HL-60 (cell line): ENCODE data around the gene ZMIZ1.

ENCODE experiments used
- SPI1 ChIP-seq: IDR thresholded peaks from 2 replicates; pipeline ENCODE4 v1.6.1; 2012; ENCODE audit warnings: low read depth, mild to moderate bottlenecking, borderline replicate concordance
- TF ChIP-seq, protein P1 (sequence below): IDR thresholded peaks from one replicate; pipeline ENCODE4 v1.5.1; 2011; ENCODE audit warnings: low read length, control low read depth, inconsistent platforms; ENCODE audit not compliant: insufficient read depth

DNA sequence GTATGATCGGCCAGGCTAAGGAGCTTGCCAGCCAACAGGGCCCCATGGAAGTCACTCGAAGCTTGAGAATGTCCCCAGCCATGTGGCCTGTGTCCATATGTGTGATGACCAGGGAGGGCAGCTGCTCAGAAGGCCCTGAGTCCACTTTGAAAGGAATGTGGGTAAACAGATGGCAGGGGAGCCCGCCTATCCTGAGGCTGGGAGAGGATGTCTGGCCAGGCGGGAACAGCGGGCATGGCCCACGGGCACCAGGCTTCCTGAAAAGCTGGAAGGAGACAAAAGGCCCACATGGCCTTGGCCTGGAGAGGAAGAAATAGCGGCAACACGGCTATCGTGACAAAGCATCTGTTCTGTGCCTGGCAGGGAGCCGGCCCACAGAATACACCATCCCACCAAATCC, 140.6 kb downstream of the ZMIZ1 start:
- TF ChIP-seq, protein P1, sequence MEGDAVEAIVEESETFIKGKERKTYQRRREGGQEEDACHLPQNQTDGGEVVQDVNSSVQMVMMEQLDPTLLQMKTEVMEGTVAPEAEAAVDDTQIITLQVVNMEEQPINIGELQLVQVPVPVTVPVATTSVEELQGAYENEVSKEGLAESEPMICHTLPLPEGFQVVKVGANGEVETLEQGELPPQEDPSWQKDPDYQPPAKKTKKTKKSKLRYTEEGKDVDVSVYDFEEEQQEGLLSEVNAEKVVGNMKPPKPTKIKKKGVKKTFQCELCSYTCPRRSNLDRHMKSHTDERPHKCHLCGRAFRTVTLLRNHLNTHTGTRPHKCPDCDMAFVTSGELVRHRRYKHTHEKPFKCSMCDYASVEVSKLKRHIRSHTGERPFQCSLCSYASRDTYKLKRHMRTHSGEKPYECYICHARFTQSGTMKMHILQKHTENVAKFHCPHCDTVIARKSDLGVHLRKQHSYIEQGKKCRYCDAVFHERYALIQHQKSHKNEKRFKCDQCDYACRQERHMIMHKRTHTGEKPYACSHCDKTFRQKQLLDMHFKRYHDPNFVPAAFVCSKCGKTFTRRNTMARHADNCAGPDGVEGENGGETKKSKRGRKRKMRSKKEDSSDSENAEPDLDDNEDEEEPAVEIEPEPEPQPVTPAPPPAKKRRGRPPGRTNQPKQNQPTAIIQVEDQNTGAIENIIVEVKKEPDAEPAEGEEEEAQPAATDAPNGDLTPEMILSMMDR, result no peak
- TF ChIP-seq SPI1, result no peak
